ENCODE measurements around the gene ARID3B.
"Not testable (repeated sequence)": the region's sequence is repeated elsewhere in the genome, so short reads cannot be mapped to it uniquely, and the experiment has no call there.

The ARID3B gene

GRCh38 chr15:74568594-74568993 lies 27.6 kb downstream of the ARID3B start:
- DNase-seq (ENCODE audit: low spot score) = no peak

DNA sequence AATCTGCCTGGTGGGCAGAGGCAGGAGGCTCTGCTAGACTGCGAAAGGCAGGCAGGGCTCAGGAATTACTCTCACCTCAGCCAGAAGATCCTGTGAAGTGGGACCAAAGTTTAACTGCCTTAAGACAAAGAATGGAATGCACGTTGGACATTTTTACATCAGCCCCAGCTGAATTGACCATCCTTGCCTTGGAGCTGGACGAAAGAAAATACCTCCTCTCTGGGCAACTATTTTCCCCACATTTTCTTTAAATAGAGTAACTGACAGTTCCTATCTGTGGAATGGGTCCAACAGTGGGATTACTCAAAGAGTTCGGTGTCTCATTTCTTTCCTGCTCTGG lies 28.7 kb downstream of the ARID3B start:
- DNase-seq (ENCODE audit: low spot score) = no peak

- DNase-seq (ENCODE audit: low spot score) = no peak
Measured at GRCh38 chr15:74571191-74571590, 30.2 kb downstream of the ARID3B start.

GRCh38 chr15:74573987-74574386 lies 33.0 kb downstream of the ARID3B start:
- DNase-seq (ENCODE audit: low spot score) = no peak

- DNase-seq (ENCODE audit: low spot score) = no peak
Measured at GRCh38 chr15:74578496-74578994, 37.5 kb downstream of the ARID3B start.

DNA sequence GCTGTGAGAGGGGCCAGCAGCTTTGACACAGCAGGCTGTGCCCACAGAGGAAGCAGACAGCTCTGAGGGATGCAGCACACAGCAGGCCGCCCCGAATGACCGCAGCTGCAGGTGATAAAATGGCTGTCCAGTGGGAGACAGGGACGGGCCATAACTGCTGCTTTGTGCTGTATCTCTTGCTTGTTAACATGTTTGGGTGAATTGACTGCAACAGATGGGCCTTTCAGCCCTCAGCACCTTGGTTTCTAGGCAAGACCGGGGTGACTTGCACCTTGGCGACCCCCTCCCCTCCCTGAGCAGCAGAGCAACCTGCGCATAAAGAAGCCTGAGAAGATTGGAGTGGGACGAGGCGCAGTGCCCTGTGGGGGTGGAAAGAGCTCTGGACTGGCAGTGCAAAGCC lies 38.0 kb downstream of the ARID3B start:
- DNase-seq (ENCODE audit: low spot score) = no peak

- no peak for DNase-seq (ENCODE audit: low spot score)
Measured at GRCh38 chr15:74580538-74581350, 39.7 kb downstream of the ARID3B start.

DNA sequence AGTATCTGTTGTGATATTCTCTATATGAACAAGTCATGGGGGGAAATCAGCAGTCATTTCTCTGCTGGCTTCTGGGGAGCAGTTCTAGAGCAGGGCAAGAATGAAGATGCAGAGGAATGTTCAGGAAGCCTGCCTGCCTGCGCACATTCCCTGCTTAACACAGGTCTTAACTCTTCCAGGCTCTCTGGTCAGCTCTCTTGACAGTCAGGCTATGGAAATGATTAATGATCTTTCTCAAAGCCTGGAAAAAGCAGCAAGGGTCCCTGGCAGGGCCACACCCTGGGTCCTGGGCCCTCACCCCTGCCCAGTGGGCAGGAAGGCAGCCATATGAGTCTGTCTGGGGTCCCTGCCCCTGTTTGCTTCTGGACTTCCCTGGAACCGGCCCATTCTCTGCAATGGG lies 43.2 kb downstream of the ARID3B start:
- DNase-seq (ENCODE audit: low spot score) = no peak

DNA sequence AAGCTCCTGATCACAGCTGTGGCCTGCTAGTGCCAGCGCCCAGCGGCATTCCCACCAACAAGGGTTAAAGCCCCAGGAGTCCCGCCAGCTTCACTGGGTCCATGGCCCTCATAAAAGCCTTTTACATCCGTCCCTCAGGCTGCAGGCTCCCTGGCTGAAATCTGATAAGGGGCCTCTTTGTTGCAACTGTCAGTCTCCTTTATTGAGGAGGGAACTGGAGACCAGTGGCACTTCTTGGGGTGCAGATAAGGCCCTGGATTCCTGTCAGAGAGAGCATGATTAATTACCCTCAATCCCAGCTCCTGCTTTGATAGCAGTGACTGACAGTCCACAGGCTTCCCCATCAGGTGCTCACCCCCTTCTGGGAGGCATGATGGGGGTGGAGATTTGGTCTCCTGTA lies 43.8 kb downstream of the ARID3B start:
- DNase-seq (ENCODE audit: low spot score) = no peak

GRCh38 chr15:74585191-74585590 lies 44.2 kb downstream of the ARID3B start:
- no peak for DNase-seq (ENCODE audit: low spot score)

GRCh38 chr15:74585857-74586256 lies 44.8 kb downstream of the ARID3B start:
- DNase-seq (ENCODE audit: low spot score) = no peak

DNA sequence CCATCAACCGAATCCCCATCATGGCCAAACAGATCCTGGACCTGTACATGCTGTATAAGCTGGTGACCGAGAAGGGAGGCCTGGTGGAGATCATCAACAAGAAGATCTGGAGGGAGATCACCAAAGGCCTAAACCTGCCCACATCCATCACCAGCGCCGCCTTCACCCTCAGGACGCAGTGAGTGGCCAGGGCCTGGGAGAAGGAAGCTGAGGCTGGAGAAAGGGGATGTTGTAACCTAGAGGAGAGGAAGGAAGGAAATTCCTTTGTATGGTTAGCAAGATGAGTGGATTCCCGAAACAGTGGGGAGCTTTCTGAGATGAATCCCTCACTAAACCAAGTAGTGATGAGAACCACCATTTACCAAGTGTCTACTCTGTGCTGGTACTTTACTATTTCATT lies 48.8 kb downstream of the ARID3B start:
- DNase-seq (ENCODE audit: low spot score) = no peak

GRCh38 chr15:74592222-74592621 lies 51.2 kb downstream of the ARID3B start:
- no peak for DNase-seq (ENCODE audit: low spot score)

GRCh38 chr15:74593122-74593521 lies 52.1 kb downstream of the ARID3B start:
- no peak for DNase-seq (ENCODE audit: low spot score)

DNA sequence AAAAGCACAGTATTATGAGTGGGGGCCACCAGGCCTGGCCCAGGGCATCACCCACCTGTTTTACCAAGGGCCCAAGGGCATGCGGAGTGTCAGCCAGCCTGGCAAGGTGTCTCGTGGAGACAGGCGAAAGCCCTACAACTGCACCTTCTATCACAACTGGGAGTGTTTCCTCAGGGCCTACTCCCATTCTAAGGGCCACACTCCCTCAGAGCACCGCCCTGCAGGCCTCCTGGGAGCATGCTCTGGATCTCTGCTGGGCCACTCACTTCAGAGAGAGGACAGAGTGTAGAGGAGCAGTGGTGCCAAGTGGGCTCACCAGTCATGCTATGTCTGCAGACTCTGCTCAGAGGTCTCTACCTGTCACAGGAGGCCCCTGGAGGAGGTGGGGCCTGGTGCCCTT lies 53.4 kb downstream of the ARID3B start:
- DNase-seq (ENCODE audit: low spot score) = no peak

- no peak for DNase-seq (ENCODE audit: low spot score)
Measured at GRCh38 chr15:74595271-74595670, 54.3 kb downstream of the ARID3B start.

- DNase-seq (ENCODE audit: low spot score) = not testable (repeated sequence)
Measured at GRCh38 chr15:74596736-74597135, 55.7 kb downstream of the ARID3B start.

GRCh38 chr15:74597146-74597705 lies 56.2 kb downstream of the ARID3B start:
- DNase-seq (ENCODE audit: low spot score) = not testable (repeated sequence)

- DNase-seq (ENCODE audit: low spot score) = peak; percentile 85
Measured at GRCh38 chr15:74598126-74598842, 57.3 kb downstream of the ARID3B start.

DNA sequence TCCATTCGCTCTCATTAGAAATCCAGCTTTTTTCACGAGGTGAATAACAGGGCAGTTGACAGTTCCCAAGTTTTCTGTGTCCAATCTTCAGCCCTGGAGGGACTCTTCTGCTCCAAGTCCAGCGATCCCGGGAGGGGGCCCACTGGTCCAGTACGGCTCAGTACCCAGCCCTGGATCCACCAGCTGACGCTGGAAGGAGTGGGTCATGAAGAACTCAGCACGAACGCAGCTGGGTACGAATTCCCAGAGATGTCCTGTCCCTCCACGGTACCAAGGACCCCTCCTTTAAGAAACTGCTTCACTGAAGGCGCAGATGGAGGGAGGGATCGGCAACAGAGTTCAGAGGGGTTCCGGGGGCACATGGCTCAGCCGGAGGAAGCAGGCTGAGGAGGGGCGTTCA lies 58.1 kb downstream of the ARID3B start:
- DNase-seq (ENCODE audit: low spot score) = no peak

- DNase-seq (ENCODE audit: low spot score) = no peak
Measured at GRCh38 chr15:74603026-74603788, 62.2 kb downstream of the ARID3B start.
